A549 (cell line): ENCODE measurements around the gene CCDC187. TPM values are rescaled to one million over a fixed set of nuclear protein-coding genes. Genes with fewer than 3 reads are reported as not detected.

Experiments used
- ATAC-seq, 2 experiments: fragments of 200-7000 bp in 1 of 2; fragments of >200 bp in 1 of 2; cut with Nextera tagmentation in 1 of 2; cut with Tn5 transposase in 1 of 2; 3 replicates each; pipeline versions ENCODE4 v1.8.0 to v1.9.1; 2018 to 2020; ENCODE audit warnings: mild to moderate bottlenecking in 1 of 2, moderate library complexity in 1 of 2
- CTCF ChIA-PET: fragments of 300-600 bp; sonication (Branson Sonifier 250); formaldehyde crosslinking; extraction: SDS; loops from one replicate; lab custom pipeline; 2021; ENCODE audit warnings: antibody characterized with exemption, inconsistent platforms; lab: Yijun Ruan, JAX
- POLR2A ChIA-PET: fragments of 350-600 bp; formaldehyde crosslinking; extraction: SDS; loops from one replicate; lab custom pipeline; 2021; ENCODE audit warnings: antibody characterized with exemption, inconsistent platforms; lab: Yijun Ruan, JAX
- DNase-seq, 2 experiments: peaks; one replicate each; pipeline versions ENCODE4 v3.0.0 to v3.0.0-alpha.2; 2011 to 2016; ENCODE audit warnings: low read depth in 1 of 2, low spot score in 1 of 2
- FAIRE-seq: peaks from 2 replicates; lab custom pipeline; 2011; peaks lifted over from hg19 to GRCh38; lab: Jason Lieb, UNC
- H3K27ac ChIP-seq, 2 experiments: fragments of >200 bp; sonication (Bioruptor Twin); formaldehyde crosslinking; 3 replicates each; pipeline ENCODE4 v1.5.1; 2016 to 2017
- H3K4me1 ChIP-seq: fragments of >200 bp; sonication (Bioruptor Twin); formaldehyde crosslinking; 3 replicates; pipeline ENCODE4 v1.6.1; 2016
- H3K4me2 ChIP-seq: fragments of >200 bp; sonication (Bioruptor Twin); formaldehyde crosslinking; 3 replicates; pipeline ENCODE4 v1.6.1; 2016
- H3K4me3 ChIP-seq: fragments of >200 bp; sonication (Bioruptor Twin); formaldehyde crosslinking; 3 replicates; pipeline ENCODE4 v1.5.1; 2016
- H3K9me3 ChIP-seq: fragments of >200 bp; sonication (Bioruptor Twin); formaldehyde crosslinking; 3 replicates; pipeline ENCODE4 v1.6.1; 2016
- BCL3 ChIP-seq: fragments of >200 bp; sonication (Bioruptor Twin); formaldehyde crosslinking; IDR thresholded peaks from 3 replicates; pipeline ENCODE4 v1.6.1; 2016
- CHD2 ChIP-seq: fragments of 150-350 bp; IDR thresholded peaks from 2 replicates; pipeline ENCODE4 v1.6.1; 2014; ENCODE audit warnings: low read length; ENCODE audit not compliant: partially characterized antibody
- CHD4 ChIP-seq: fragments of 200-600 bp; sonication (generic); IDR thresholded peaks from 2 replicates; pipeline ENCODE4 v1.6.1; 2016; ENCODE audit warnings: antibody characterized with exemption, mild to moderate bottlenecking, borderline replicate concordance
- ELK1 ChIP-seq: fragments of 150-350 bp; IDR thresholded peaks from 2 replicates; pipeline ENCODE4 v1.6.1; 2014; ENCODE audit warnings: low read depth, mild to moderate bottlenecking, low read length
- ESRRA ChIP-seq: fragments of 150-350 bp; IDR thresholded peaks from 2 replicates; pipeline ENCODE4 v1.6.1; 2014; ENCODE audit warnings: mild to moderate bottlenecking, low read length, borderline replicate concordance
- HOXB5 ChIP-seq: fragments of 250-450 bp; sonication (Bioruptor Pico); IDR thresholded peaks from 2 replicates; pipeline ENCODE4 v1.5.0; 2020; ENCODE audit warnings: mild to moderate bottlenecking, moderate library complexity
- JUN ChIP-seq, 2 experiments: fragments of >200 bp; sonication (Bioruptor Twin); formaldehyde crosslinking; IDR thresholded peaks; 2 replicates in 1 of 2; 3 replicates in 1 of 2; pipeline ENCODE4 v1.6.1; 2016 to 2017
- JUNB ChIP-seq: fragments of >200 bp; sonication (Bioruptor Twin); formaldehyde crosslinking; IDR thresholded peaks from 2 replicates; pipeline ENCODE4 v1.6.1; 2016
- MAZ ChIP-seq: fragments of 150-350 bp; IDR thresholded peaks from 2 replicates; pipeline ENCODE4 v1.6.1; 2014; ENCODE audit warnings: antibody characterized with exemption, low read depth, low read length, borderline replicate concordance
- NR3C1 ChIP-seq: fragments of >200 bp; sonication (Bioruptor Twin); formaldehyde crosslinking; IDR thresholded peaks from 3 replicates; pipeline ENCODE4 v1.6.1; 2017
- RAD21 ChIP-seq, 2 experiments: fragments of >200 bp in 1 of 2; sonication (Bioruptor Twin) in 1 of 2; formaldehyde crosslinking in 1 of 2; IDR thresholded peaks in 1 of 2; conservative IDR thresholded peaks in 1 of 2; 2 replicates in 1 of 2; 3 replicates in 1 of 2; pipeline ENCODE4 v1.6.1; 2012 to 2018; ENCODE audit warnings: inconsistent platforms in 1 of 2
- RARB ChIP-seq: fragments of 250-450 bp; sonication (Bioruptor Pico); IDR thresholded peaks from 2 replicates; pipeline ENCODE4 v1.8.0; 2021; ENCODE audit warnings: mild to moderate bottlenecking, moderate library complexity
- REST ChIP-seq: fragments of 200-600 bp; sonication (generic); IDR thresholded peaks from 2 replicates; pipeline ENCODE4 v1.6.1; 2016; ENCODE audit warnings: antibody characterized with exemption, mild to moderate bottlenecking, moderate library complexity
- SMC3 ChIP-seq: fragments of >200 bp; sonication (Bioruptor Twin); formaldehyde crosslinking; IDR thresholded peaks from 3 replicates; pipeline ENCODE4 v1.6.1; 2018; ENCODE audit warnings: inconsistent platforms
- TFCP2L1 ChIP-seq: fragments of 250-450 bp; sonication (Bioruptor Pico); IDR thresholded peaks from 2 replicates; pipeline ENCODE4 v1.5.0; 2021; ENCODE audit warnings: mild to moderate bottlenecking
- ZNF302 ChIP-seq: fragments of 250-450 bp; sonication (Bioruptor Pico); IDR thresholded peaks from 2 replicates; pipeline ENCODE4 v1.9.0; 2021; ENCODE audit warnings: inconsistent platforms, mild to moderate bottlenecking, moderate library complexity
- WGBS: methylation state at CpG from one replicate; pipeline ENCODE4 v1.1.6; 2017; ENCODE audit errors: missing lambda C conversion rate; 5-methylcytosine and 5-hydroxymethylcytosine counted together
- polyA plus RNA-seq, 4 experiments: library from polyadenylated mRNA; depleted of rRNA in 3 of 4; stranded (reverse); fragments of >200 nt; fragmentation: RNase III in 1 of 4; extraction: RNeasy Plus Mini Kit Qiagen cat#74134 plus additional on column Dnase treatment in 1 of 4; gene quantifications; 2 replicates in 3 of 4; 3 replicates in 1 of 4; pipeline ENCODE4 v1.2.3, GENCODE V29; 2011 to 2017
- TF ChIP-seq, protein P1 (sequence below): fragments of >200 bp; sonication (Bioruptor Twin); formaldehyde crosslinking; IDR thresholded peaks from 3 replicates; pipeline ENCODE4 v1.5.1; 2016
- TF ChIP-seq, protein P2 (sequence below): IDR thresholded peaks from 2 replicates; pipeline ENCODE4 v1.6.1; 2012; ENCODE audit warnings: low read depth, borderline replicate concordance

CCDC187 gene
- polyA plus RNA-seq, 2 of the 4 experiments (the other 2 are of a cell fraction), result under 0.01 TPM; not detected in 1

DNA sequence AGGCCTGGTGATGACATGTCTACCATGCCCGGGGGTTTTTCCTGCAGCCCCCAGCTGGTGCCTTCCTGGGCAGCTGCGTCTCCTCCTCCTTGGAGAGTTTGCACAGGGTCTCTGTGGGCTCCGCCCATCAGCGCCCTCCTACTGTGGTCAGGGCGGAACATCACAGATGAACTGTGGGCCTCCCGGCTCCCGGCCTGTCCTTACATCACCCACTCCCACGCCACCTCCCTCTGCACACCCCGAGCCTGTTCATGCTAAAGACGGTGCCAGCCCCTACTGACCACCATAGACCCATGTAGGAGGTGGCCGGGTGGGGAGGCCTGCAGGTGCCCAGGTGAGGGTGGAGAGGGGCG is 36.0 kb upstream of the CCDC187 start:
- CTCF ChIA-PET, result interaction anchor here (0.6 to 2.0 kb wide), 28 partner anchors 8 to 147 kb away, joined by 3 to 18 read pairs (median 4); partner anchors contain the start of genes DNLZ, GPSM1 and SNAPC4
- Histone ChIP-seq H3K9me3 (no peaks in the 10 kb centered on the region), H3K4me3 (no peak overlapping the region), H3K27ac (no peak overlapping the region), H3K4me1 (0 out of 3 replicates have a peak, but pooled peaks cover 3% of the 10 kb centered on the region), H3K4me2 (no peak overlapping the region)
- POLR2A ChIA-PET, result interaction anchor here (1.9 kb wide), 1 partner anchor 23 kb away, joined by 8 read pairs; no protein-coding TSS in a partner anchor
- no peak for DNase-seq
- WGBS, result 88% methylated on average over 10 of the region's 12 CpGs
- no peak for FAIRE-seq
- no peak for TF ChIP-seq JUNB
- no peak for TF ChIP-seq ZNF302 (CRISPR knock-in tag)
- no peak for TF ChIP-seq REST
- no peak for TF ChIP-seq HOXB5 (CRISPR knock-in tag)
- no peak for TF ChIP-seq CHD2
- TF ChIP-seq RARB (CRISPR knock-in tag), result no peak
- no peak for ATAC-seq

DNA sequence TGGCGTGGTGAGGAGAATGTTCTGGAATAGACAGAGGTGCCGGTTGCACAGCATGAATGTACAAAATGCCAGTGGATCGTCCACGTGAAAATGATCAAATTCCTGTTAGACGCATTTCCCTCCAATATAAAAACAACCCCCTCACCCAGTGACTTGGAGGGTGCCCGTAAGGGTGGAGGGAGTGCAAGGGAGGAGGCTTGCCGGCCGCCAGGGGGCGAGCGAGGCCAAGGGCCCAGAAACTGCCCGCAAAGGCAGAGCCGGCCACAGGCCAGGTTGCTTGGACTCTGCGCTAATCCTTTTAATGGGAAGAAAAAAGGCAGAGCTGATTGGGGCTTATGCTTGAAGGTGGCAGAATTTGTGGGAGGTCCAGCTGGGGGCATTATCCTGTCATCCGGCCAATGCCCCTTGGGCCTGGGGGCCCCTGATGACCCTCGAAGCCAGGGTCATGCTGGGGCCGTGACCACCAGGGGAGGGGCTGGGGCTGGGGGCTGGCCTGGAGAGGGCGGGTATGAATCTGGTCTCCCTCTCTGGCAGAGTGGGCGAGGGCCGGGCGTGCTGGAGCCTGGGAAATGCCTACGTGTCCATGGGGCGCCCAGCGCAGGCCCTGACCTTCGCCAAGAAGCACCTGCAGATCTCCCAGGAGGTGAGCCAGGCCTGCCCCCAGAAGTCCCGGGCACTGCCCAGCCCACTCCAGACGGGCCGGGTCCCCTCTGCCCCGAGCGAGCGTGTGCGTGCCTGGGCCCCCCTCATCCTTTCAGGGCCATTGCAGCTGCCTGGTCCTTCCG is 35.5 kb upstream of the CCDC187 start:
- 0 out of 3 replicates have a peak, but pooled peaks cover 3% of the 10 kb centered on the region for H3K4me1 ChIP-seq
- H3K4me2 ChIP-seq, result no peak overlapping the region
- no peak overlapping the region for H3K27ac ChIP-seq
- ATAC-seq (peak; percentile 67 to 92), FAIRE-seq (no peak), DNase-seq (peak; percentile 74 to 79)
- TF ChIP-seq MAZ (peak; percentile 53; the same call in 1 of the 2 replicates), BCL3 (no peak), CHD4 (no peak), CHD2 (no peak), ELK1 (no peak), REST (no peak), JUN (IDR thresholded peaks at IDR 0.05) (0 out of 5 replicates have a peak, but pooled peaks of 1 of the 2 experiments have one; percentile 20), ESRRA (no peak), NR3C1 (no peak), TFCP2L1 (no peak), SMC3 (peak; percentile 76), RAD21 (conservative IDR thresholded peaks at IDR 0.05 in 1 of 2, IDR thresholded peaks at IDR 0.05 in 1 of 2) (peak; percentile 68 to 72)
- TF ChIP-seq, protein P1, sequence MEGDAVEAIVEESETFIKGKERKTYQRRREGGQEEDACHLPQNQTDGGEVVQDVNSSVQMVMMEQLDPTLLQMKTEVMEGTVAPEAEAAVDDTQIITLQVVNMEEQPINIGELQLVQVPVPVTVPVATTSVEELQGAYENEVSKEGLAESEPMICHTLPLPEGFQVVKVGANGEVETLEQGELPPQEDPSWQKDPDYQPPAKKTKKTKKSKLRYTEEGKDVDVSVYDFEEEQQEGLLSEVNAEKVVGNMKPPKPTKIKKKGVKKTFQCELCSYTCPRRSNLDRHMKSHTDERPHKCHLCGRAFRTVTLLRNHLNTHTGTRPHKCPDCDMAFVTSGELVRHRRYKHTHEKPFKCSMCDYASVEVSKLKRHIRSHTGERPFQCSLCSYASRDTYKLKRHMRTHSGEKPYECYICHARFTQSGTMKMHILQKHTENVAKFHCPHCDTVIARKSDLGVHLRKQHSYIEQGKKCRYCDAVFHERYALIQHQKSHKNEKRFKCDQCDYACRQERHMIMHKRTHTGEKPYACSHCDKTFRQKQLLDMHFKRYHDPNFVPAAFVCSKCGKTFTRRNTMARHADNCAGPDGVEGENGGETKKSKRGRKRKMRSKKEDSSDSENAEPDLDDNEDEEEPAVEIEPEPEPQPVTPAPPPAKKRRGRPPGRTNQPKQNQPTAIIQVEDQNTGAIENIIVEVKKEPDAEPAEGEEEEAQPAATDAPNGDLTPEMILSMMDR, result peak; percentile 91
- TF ChIP-seq, protein P2, sequence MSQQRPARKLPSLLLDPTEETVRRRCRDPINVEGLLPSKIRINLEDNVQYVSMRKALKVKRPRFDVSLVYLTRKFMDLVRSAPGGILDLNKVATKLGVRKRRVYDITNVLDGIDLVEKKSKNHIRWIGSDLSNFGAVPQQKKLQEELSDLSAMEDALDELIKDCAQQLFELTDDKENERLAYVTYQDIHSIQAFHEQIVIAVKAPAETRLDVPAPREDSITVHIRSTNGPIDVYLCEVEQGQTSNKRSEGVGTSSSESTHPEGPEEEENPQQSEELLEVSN, result no peak
- H3K9me3 ChIP-seq, result no peaks in the 10 kb centered on the region
- no peak overlapping the region for H3K4me3 ChIP-seq
- WGBS, result 49% methylated on average over 28 of the region's 32 CpGs
- ChIA-PET CTCF (interaction anchor here (0.6 to 2.0 kb wide), 28 partner anchors 9 to 147 kb away, joined by 3 to 18 read pairs (median 4); partner anchors contain the start of genes DNLZ, GPSM1 and SNAPC4), POLR2A (interaction anchor here (0.6 to 1.9 kb wide), 2 partner anchors 24 to 63 kb away, joined by 3 to 8 read pairs; no protein-coding TSS in a partner anchor)
